GM10847 (cell line): Measurements from ENCODE around the gene SHROOM1.

Experiments used
- POLR2A ChIP-seq: IDR thresholded peaks from 2 replicates; pipeline ENCODE4 v1.6.1; 2011; ENCODE audit not compliant: insufficient read length; ENCODE audit errors: extremely low read depth

SHROOM1 gene

GRCh38 chr5:132829742-132830435, 558 bp downstream of the SHROOM1 start:
- TF ChIP-seq POLR2A = no peak

- TF ChIP-seq POLR2A = no peak
These were observed 1.5 kb downstream of the SHROOM1 start for GRCh38 chr5:132828846-132829494.

GRCh38 chr5:132827943-132828673, 2.3 kb downstream of the SHROOM1 start:
- TF ChIP-seq POLR2A = no peak

DNA sequence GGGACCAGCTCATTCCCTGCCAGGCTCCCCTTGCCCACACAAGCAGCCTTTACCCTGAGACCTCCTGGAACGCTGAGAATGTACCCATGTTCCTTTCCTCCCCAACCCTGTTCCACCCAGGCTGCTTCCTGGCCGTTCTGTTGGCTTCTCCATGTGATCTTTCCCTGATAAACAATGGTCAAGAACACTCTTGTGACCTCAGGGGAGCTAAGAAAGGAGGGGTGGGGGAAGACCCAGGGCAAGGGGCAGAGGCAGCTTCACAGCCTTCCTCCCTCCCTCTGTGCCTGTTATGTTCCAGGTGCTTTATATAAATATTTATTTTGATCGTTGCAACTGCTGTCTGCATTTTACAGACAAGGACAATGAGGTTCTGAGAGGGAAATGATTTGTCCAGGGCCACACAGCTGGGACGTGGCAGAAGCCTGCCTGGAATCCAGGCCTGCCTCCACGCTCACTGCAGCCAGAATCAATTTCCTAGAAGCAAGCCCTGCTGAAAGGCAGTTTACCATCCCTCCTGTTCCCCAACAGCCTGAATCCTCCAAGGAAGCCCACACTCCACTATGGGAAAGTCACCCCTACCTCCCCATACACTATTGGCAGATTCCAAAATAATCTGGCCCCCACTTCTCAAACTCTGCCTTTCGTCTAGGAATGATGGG, 3.9 kb downstream of the SHROOM1 start:
- TF ChIP-seq POLR2A = no peak

DNA sequence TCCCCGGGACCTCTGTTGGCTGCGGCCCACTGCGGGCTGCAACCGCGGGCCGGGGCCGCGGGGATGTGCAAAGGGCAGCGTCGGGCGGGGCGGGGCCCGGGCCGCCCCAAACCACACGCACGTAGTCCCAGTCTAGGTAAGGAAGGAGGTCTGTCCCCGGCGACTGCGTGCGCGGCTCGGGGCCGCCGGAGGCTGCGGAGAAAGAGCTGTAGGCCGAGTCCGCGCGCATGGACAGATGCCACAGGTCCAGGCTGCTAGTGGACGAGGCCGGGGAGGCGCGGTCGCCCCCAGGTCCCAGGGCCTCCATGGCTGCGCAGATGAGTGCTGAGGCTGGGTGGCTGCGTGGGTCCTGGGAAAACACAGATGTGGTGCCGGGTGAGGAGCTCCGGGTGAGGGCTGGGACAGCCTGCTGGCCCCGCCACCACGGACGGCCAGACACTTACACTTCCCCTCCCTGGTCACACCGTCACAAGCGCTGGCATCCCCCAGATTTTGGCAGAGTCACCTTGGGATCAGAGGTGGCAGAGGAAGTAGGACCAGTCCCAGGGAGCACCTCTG, 4.5 kb downstream of the SHROOM1 start:
- TF ChIP-seq POLR2A = no peak

DNA sequence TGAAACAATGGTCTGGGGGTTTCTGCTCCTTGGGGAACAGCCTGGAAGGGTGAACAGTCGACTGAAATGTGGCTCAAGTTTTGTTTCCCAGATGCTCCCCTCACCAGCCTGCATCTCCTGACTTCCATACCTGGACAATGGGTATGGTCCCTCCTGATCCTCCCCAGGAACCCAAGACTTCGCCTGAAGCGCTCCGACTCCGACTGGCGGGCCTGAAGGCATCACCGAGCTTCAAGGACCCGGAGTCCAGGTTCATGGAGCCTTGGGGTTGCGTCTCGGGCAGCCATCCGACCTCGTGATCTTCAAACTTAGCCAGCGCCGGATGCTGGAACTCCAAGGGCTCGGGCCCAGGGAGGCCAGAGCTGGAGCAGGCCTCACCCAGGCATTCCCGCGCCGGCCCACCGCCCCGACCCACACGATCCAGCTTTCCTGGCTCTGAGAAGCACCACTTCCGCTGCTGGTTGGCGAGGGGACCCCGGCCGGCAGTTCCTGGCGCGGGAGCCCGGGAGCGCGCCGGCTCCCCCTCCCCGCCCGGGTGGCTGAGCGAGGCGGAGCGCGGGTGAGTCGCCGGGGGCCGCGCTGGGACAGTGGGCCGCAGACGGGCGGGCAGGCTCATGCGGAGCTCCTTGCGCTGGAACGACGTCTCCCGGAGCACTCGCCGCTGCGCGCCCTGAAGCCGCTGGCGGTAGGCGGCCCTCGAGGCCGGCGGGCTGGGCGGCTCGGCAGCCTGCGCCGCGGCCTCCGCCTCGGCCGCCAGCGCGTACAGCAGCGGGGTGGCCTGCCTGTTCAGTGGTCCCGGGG, 5.2 kb downstream of the SHROOM1 start:
- TF ChIP-seq POLR2A = no peak

- TF ChIP-seq POLR2A = no peak
These were observed 6.0 kb downstream of the SHROOM1 start for GRCh38 chr5:132824426-132824825.

GRCh38 chr5:132823481-132824050, 6.9 kb downstream of the SHROOM1 start:
- no peak for TF ChIP-seq POLR2A

GRCh38 chr5:132822650-132823480, 7.6 kb downstream of the SHROOM1 start:
- TF ChIP-seq POLR2A = no peak

- TF ChIP-seq POLR2A = no peak
These were observed 8.7 kb downstream of the SHROOM1 start for GRCh38 chr5:132821791-132822190.

DNA sequence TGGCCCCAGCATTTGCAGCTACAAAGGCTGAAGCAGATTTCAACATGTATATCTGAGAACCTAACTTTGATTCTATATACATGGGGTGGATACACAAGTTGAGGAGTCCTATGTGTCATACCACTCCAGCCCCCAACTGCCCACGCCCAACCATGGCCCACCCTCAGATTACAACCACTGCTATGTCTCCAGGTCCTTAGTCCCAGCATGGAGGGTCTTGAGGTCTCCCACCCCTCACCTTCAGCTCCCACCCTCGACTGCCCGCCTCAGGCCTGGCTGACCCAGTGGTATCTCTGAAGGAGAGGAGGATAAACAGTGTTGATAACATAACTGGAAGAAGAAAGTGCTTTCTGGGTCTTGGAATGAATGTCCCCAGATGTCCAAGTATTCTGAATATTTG, 9.1 kb downstream of the SHROOM1 start:
- TF ChIP-seq POLR2A = no peak

GRCh38 chr5:132820162-132820754, 10.2 kb downstream of the SHROOM1 start:
- no peak for TF ChIP-seq POLR2A

- no peak for TF ChIP-seq POLR2A
These were observed 11.0 kb downstream of the SHROOM1 start for GRCh38 chr5:132819468-132819867.
